ENCODE data around the gene DNAH17.
"Not testable (repeated sequence)": the region's sequence is repeated elsewhere in the genome, so short reads cannot be mapped to it uniquely, and the experiment has no call there.

The DNAH17 gene

GRCh38 chr17:78506454-78507309 is 70.5 kb downstream of the DNAH17 start:
- Histone ChIP-seq H3K79me2 (no peaks in the 10 kb centered on the region), H3K9ac (no peak overlapping the region), H2AFZ (no peak overlapping the region), H3K4me3 (ENCODE audit: low read depth, low read length) (no peak overlapping the region), H3K4me1 (no peaks in the 10 kb centered on the region), H3K9me3 (ENCODE audit: control insufficient read depth, low read length) (no peaks in the 10 kb centered on the region), H3K27me3 (ENCODE audit: control insufficient read depth, insufficient read depth, low read length) (no peaks in the 10 kb centered on the region), H3K4me2 (ENCODE audit: low read length) (no peak overlapping the region), H3K27ac (no peak overlapping the region), H3K36me3 (ENCODE audit: control insufficient read depth, insufficient read depth, low read length) (no peaks in the 10 kb centered on the region)
- TF ChIP-seq CTCF (IDR thresholded peaks at IDR 0.05): no peak

- TF ChIP-seq CTCF (IDR thresholded peaks at IDR 0.05): no peak
Observed at GRCh38 chr17:78504156-78504925, 72.9 kb downstream of the DNAH17 start.

GRCh38 chr17:78503388-78503787 is 73.8 kb downstream of the DNAH17 start:
- not testable (repeated sequence) for H3K4me1 ChIP-seq; H2AFZ ChIP-seq; H3K9me3 ChIP-seq (ENCODE audit: control insufficient read depth, low read length); H3K4me2 ChIP-seq (ENCODE audit: low read length); H3K27ac ChIP-seq; H3K36me3 ChIP-seq (ENCODE audit: control insufficient read depth, insufficient read depth, low read length); H3K4me3 ChIP-seq (ENCODE audit: low read depth, low read length); H3K79me2 ChIP-seq; H3K27me3 ChIP-seq (ENCODE audit: control insufficient read depth, insufficient read depth, low read length); H3K9ac ChIP-seq

More at GRCh38 chr17:78504156-78504925, 72.9 kb downstream of the DNAH17 start:
- H3K79me2 ChIP-seq: no peaks in the 10 kb centered on the region
- H3K36me3 ChIP-seq (ENCODE audit: control insufficient read depth, insufficient read depth, low read length): no peaks in the 10 kb centered on the region
- H3K4me2 ChIP-seq (ENCODE audit: low read length): no peak overlapping the region
- H2AFZ ChIP-seq: no peak overlapping the region
- no peak overlapping the region for H3K9ac ChIP-seq
- H3K27ac ChIP-seq: no peak overlapping the region
- no peak overlapping the region for H3K4me3 ChIP-seq (ENCODE audit: low read depth, low read length)
- H3K27me3 ChIP-seq (ENCODE audit: control insufficient read depth, insufficient read depth, low read length): no peaks in the 10 kb centered on the region
- no peaks in the 10 kb centered on the region for H3K9me3 ChIP-seq (ENCODE audit: control insufficient read depth, low read length)
- H3K4me1 ChIP-seq: no peaks in the 10 kb centered on the region

GRCh38 chr17:78502611-78503148 is 74.5 kb downstream of the DNAH17 start:
- Histone ChIP-seq H3K27ac (no peak overlapping the region), H3K9me3 (ENCODE audit: control insufficient read depth, low read length) (no peaks in the 10 kb centered on the region), H3K4me3 (ENCODE audit: low read depth, low read length) (no peak overlapping the region), H3K79me2 (no peaks in the 10 kb centered on the region), H2AFZ (no peak overlapping the region), H3K36me3 (ENCODE audit: control insufficient read depth, insufficient read depth, low read length) (no peaks in the 10 kb centered on the region), H3K27me3 (ENCODE audit: control insufficient read depth, insufficient read depth, low read length) (no peaks in the 10 kb centered on the region), H3K4me2 (ENCODE audit: low read length) (no peak overlapping the region), H3K9ac (no peak overlapping the region), H3K4me1 (no peaks in the 10 kb centered on the region)
- TF ChIP-seq CTCF (IDR thresholded peaks at IDR 0.05): no peak
